ENCODE results near the gene CYGB. TPM values are rescaled to one million over a fixed set of nuclear protein-coding genes. Genes with fewer than 3 reads are reported as not detected.

The CYGB gene
- total RNA-seq, 4 donors from 2014 or later = 12.6 to 23.2 (median 18.8) TPM

DNA sequence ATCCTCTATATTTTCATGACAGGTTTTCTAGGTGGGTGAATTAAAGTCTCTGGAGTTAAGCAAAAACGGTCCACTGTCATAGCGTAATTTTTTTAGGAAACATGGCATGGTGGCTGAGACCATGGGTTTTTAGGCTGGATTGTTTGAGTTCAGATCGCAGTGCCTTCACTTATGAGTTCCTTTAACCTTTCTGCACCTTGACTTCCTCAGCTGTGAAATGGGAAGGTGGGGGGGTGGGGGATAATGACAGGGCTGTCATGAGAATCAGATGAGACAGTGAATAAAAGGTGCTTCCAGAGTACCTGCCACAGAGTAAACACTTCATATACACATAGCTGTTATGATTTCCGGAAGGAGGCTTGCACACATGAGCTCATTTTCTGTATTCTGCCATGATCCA lies 14.2 kb upstream of the CYGB start:
- Histone ChIP-seq H3K9me3 (no peaks in the 10 kb centered on the region), H3K4me3 (no peak overlapping the region), H3K27me3 (no peaks in the 10 kb centered on the region), H3K36me3 (no peaks in the 10 kb centered on the region), H3K27ac (no peak overlapping the region), H3K4me1 (peaks cover 0 to 29% (median 6%) of the 10 kb centered on the region in 3 donors)
- WGBS, 2 donors (ENCODE audit: low coverage in 1 of 2) = 22 to 79% methylated on average over 1 to 4 of the region's 4 CpGs
- TF ChIP-seq, protein P1, sequence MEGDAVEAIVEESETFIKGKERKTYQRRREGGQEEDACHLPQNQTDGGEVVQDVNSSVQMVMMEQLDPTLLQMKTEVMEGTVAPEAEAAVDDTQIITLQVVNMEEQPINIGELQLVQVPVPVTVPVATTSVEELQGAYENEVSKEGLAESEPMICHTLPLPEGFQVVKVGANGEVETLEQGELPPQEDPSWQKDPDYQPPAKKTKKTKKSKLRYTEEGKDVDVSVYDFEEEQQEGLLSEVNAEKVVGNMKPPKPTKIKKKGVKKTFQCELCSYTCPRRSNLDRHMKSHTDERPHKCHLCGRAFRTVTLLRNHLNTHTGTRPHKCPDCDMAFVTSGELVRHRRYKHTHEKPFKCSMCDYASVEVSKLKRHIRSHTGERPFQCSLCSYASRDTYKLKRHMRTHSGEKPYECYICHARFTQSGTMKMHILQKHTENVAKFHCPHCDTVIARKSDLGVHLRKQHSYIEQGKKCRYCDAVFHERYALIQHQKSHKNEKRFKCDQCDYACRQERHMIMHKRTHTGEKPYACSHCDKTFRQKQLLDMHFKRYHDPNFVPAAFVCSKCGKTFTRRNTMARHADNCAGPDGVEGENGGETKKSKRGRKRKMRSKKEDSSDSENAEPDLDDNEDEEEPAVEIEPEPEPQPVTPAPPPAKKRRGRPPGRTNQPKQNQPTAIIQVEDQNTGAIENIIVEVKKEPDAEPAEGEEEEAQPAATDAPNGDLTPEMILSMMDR (IDR thresholded peaks at IDR 0.05) = no peak
- no peak for TF ChIP-seq EP300 (IDR thresholded peaks at IDR 0.05)
- TF ChIP-seq POLR2AphosphoS5 (IDR thresholded peaks at IDR 0.05) = no peak
- TF ChIP-seq POLR2A (IDR thresholded peaks at IDR 0.05) = no peak
- no peak for ATAC-seq

DNA sequence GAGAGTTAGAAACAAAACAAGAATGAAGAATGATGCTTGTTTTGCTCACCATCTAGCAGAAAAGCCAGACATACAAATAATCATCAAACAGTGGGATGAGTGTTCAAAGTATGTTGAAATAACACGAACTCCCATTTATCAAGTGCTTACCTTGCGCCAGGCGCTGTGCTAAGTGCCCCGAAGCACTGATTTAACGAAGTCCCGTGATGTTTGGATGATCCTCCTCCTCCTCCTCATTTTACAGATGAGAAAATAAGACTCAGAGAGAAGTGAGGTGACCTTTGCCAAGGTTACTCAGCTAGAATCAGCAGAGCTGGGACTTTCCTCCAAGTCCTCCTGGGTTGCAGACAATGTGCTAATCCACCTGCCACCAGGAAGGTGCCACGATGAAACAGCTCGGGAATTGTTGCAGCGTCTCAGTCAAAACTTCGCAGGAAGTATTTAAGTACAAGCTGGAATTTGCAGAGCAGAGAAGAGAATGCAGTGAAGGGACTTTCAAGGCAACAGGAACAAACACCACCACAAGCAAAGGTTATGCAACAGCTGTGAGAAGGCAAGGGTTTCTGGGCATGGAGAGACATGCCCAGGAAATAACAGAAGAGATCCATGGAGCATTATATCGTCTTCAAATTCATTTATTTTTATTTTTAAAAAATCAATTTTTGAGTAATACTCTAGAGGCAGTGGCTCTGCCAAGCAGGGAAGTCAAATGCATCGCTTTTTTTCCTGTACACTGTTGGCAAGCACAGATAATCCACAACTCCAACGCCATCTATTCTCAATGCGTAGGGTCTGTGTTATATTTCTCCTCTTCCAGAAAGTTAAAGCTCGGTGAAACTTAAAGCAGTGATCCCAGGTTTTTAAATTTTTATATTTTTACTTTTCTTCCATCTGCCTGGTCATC lies 13.5 kb upstream of the CYGB start:
- Histone ChIP-seq H3K27ac (no peak overlapping the region), H3K4me1 (peaks cover 0 to 27% (median 6%) of the 10 kb centered on the region in 3 donors), H3K36me3 (no peaks in the 10 kb centered on the region), H3K4me3 (no peak overlapping the region), H3K9me3 (no peaks in the 10 kb centered on the region), H3K27me3 (no peaks in the 10 kb centered on the region)
- no peak for ATAC-seq
- TF ChIP-seq POLR2A (IDR thresholded peaks at IDR 0.05) = no peak
- no peak for TF ChIP-seq POLR2AphosphoS5 (IDR thresholded peaks at IDR 0.05)
- TF ChIP-seq, protein P1 (IDR thresholded peaks at IDR 0.05) = no peak
- TF ChIP-seq EP300 (IDR thresholded peaks at IDR 0.05) = no peak
- WGBS, 2 donors (ENCODE audit: low coverage in 1 of 2) = 59 to 61% methylated on average over 7 to 15 of the region's 15 CpGs

DNA sequence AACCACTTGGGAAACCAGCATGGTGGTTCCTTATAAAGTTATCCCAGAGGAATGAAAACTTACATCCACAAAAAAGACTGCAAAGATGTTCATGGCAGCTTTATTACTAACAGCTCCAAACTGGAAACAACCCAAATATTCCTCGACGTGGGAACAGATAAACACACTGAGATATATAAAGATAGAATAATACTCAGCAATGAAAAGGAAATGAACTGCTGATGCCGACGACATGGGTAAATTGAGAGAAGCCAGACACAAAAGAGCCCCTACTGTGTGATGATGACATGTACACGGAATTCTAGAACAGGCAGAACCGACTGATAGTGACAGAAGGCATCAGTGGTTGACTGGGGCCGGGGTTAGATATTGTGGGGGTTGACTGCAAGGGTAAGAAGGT lies 12.0 kb upstream of the CYGB start:
- peaks cover 4% of the 10 kb centered on the region for H3K27me3 ChIP-seq
- no peaks in the 10 kb centered on the region for H3K9me3 ChIP-seq
- peaks cover 0 to 31% (median 9%) of the 10 kb centered on the region in 3 donors for H3K4me1 ChIP-seq
- H3K4me3 ChIP-seq = no peak overlapping the region
- TF ChIP-seq, protein P1 (IDR thresholded peaks at IDR 0.05) = no peak
- no peak for TF ChIP-seq POLR2AphosphoS5 (IDR thresholded peaks at IDR 0.05)
- TF ChIP-seq EP300 (IDR thresholded peaks at IDR 0.05) = no peak
- TF ChIP-seq POLR2A (IDR thresholded peaks at IDR 0.05) = no peak
- ATAC-seq = no peak
- WGBS, 2 donors (ENCODE audit: low coverage in 1 of 2) = 66 to 77% methylated on average over 7 of the region's 7 CpGs
- H3K36me3 ChIP-seq = no peaks in the 10 kb centered on the region
- H3K27ac ChIP-seq = no peak overlapping the region

DNA sequence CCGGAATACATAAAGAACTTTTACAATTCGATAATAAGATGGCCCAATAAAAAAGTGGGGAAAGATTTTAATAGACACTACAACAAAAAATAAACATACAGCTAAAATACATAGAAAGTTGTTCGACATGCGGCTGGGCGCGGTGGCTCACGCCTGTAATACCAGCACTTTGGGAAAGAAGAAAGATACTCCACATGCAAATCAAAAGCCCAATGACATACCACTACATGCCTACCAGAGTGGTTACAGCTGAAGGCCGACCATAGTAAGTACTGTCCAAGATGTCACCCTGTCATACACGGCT lies 11.7 kb upstream of the CYGB start:
- H3K36me3 ChIP-seq = no peaks in the 10 kb centered on the region
- no peak overlapping the region for H3K27ac ChIP-seq
- H3K27me3 ChIP-seq = peaks cover 4% of the 10 kb centered on the region
- H3K9me3 ChIP-seq = no peaks in the 10 kb centered on the region
- no peak for TF ChIP-seq POLR2A (IDR thresholded peaks at IDR 0.05)
- TF ChIP-seq POLR2AphosphoS5 (IDR thresholded peaks at IDR 0.05) = no peak
- TF ChIP-seq EP300 (IDR thresholded peaks at IDR 0.05) = no peak
- TF ChIP-seq, protein P1 (IDR thresholded peaks at IDR 0.05) = no peak
- ATAC-seq = no peak
- H3K4me1 ChIP-seq = peaks cover 0 to 32% (median 13%) of the 10 kb centered on the region in 3 donors
- WGBS, 2 donors (ENCODE audit: low coverage in 1 of 2) = 86 to 90% methylated on average over 8 to 9 of the region's 9 CpGs
- no peak overlapping the region for H3K4me3 ChIP-seq

Measured in gastroesophageal sphincter (tissue), 4 donors.